Epithelial cell of prostate (primary cell): ENCODE data around the gene PPP1CC.
"Not testable (repeated sequence)": the region's sequence is repeated elsewhere in the genome, so short reads cannot be mapped to it uniquely, and the experiment has no call there.

Experiments used
- DNase-seq: peaks from one replicate; pipeline ENCODE4 v3.0.0-alpha.2; 2011; ENCODE audit warnings: low read depth, low spot score
- H3K27ac ChIP-seq: fragments of 450-650 bp; 2 replicates; pipeline ENCODE4 v1.5.1; 2017; ENCODE audit warnings: mild to moderate bottlenecking

Gene PPP1CC

DNA sequence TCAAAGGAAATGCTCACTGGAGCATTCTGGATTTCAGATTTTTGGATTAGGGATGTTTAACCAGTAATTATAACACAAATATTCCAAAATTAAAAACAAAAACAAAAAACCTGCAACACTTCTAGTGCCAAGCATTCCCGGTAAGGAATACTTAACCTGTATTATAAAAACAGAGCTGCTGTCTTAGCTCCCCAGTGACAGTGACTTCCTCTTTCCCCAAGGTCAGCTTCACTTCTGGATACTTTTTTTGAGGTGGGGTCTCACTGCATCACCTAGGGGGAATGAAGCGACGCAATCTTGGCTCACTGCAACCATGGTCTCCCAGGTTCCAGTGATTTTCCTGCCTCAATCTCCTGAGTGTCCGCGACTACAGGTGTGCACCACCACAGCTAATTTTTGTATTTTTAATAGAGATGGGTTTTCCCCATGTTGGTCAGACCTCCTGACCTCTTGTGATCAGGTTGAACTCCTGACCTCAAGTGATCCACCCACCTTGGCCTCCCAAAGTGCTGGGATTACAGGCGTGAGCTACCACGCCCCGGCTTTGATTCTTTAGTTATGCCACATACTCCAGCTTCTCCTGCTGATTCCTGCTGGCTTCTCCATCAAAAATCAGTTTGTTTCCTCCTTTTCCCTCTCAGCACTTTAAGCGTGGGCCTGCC, 15.9 kb downstream of the PPP1CC start:
- no peak for DNase-seq
- no peak overlapping the region for H3K27ac ChIP-seq

DNA sequence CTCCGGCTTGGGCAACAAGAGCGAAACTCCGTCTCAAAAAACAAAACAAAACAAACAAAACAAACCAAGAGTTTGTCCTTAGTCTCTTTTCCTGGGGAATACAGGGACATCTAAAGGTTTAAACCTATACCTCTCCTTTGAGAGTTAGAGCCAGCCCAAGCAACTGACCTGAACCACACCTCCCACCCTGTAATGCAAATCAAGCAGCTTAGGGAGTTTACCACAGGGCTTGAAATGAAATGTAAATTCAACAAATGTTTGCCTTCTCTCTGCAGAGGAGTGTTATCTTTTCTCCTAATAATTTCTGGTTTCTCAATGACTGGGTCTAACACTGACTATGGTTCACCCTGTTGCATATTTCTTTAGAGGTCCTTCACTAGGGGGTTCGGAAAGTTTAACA, 16.7 kb downstream of the PPP1CC start:
- no peak for DNase-seq
- H3K27ac ChIP-seq, result no peak overlapping the region

DNA sequence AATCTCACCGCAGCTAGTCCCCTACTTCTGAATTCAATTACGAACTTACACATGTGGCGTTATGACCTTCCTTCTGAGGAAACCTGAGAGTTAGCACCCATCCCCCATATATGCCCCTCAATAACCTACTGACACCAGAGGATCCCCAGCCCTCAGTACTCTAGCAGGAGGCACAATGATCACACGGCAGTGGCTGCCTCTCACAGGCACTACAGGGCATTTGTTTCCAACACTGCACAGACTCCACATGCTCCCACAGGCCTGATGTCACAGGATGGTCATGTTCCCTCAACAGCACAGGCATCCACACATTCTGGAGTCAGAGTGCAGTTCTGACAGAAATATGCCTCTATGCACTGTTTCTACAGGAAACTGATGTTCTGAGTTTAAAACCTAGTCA, 17.4 kb downstream of the PPP1CC start:
- DNase-seq, result no peak
- H3K27ac ChIP-seq, result no peak overlapping the region

DNA sequence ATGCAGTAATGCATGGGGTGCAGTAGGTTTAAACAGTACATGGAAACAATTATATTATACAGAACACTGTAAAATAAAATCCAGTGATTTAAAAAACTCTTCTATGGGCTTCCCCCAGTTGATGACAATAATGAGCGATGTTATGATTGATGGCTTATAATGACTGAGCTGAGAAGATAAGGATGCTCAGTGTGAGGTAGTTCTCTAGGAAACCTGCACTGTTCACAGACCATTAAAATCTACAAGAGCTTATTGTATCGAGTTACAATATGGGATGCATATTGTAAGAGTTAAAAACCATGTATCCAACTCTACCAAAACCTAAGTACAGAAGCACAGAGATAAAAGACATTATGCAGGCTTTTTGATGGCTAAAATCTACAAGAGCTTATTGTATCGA, 19.8 kb downstream of the PPP1CC start:
- H3K27ac ChIP-seq, DNase-seq: not testable (repeated sequence)

DNA sequence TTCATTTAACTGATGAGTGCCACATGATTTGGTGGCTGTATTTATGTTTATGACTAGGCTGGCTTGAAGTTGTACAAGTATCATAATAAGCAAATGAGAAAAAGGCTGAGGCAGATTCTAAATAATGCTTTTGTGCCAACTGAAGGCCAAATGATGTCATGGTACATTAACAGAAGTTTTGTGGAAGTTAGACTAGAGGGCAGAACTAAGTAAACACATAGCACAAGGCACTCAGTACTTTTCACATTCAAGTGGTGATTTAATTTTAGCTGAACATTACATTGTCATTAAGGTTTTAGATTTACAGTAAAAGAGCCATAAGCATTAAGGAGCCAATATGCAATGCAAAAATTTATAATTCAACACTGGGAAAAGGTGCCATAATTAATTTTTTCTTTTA, 21.1 kb downstream of the PPP1CC start:
- no peak for DNase-seq
- no peak overlapping the region for H3K27ac ChIP-seq

DNA sequence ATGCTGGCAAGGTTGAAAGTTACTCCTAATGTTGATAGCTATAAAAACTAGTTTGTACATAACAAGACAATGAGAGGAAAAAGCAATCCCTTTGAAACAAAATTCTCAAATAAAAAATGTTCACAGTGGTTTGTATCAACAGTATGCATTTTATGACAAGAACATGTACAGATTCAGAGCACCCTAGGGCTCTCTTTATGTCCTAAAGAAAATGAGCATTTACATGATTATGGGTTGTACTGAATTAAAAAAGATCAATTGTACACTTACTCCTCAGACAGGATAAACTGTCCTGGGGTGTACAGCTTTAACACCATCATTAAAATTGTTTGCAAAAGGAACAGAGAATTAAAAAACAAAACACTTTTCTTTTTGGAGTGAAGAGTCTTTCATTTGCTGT, 22.2 kb downstream of the PPP1CC start:
- H3K27ac ChIP-seq, result no peak overlapping the region
- DNase-seq, result no peak

DNA sequence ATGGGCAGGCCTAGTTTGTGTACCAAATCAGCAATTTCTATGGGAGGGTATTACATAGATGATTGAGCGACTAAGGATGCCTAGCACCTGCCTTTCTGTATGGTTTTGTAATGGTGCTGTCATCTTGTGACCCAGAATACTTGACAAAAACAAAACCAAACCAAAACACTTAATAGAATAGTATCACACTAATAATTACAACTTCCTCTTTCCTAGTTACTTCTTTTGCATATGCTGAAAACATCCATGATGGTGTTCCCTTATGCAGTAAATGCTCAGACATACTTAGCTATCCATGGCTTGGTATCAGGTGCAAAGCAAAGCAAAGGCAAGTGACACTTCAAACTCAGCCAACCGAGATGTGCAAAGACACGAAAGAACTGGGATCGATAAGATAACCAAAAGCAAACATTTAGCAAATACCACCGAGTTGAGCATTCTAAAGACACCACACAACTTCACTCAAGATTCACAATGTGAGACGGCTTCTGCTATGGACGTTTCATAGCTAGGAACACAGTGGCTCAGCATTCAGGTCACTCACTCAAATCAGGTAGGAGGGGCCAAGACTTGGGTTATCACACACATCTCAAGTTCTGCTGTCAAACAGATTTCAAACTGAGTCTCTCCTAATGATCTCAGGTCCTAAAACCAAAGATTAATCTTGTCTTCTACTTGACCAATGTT, 24.3 kb downstream of the PPP1CC start:
- DNase-seq, result no peak
- H3K27ac ChIP-seq, result no peak overlapping the region

DNA sequence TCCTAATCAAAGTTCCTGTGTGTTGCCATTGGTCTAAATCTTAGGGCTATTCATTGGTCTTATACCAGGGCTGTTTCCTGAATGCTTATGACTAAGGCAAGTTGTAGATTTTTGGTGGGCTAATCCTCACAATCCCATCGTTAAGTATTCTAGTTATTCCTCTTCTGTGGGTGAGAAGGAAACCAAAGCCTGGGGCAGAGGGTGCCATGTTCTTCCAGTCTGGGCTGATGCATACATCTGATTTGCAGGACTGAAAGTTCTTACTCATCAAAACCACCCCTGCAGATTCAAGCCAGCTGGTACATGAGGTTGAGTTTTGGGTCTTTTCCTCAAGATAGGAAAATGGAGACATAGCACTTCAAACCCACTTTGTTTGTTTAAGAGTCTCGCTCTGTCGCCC, 25.7 kb downstream of the PPP1CC start:
- H3K27ac ChIP-seq, result no peak overlapping the region
- DNase-seq, result no peak

DNA sequence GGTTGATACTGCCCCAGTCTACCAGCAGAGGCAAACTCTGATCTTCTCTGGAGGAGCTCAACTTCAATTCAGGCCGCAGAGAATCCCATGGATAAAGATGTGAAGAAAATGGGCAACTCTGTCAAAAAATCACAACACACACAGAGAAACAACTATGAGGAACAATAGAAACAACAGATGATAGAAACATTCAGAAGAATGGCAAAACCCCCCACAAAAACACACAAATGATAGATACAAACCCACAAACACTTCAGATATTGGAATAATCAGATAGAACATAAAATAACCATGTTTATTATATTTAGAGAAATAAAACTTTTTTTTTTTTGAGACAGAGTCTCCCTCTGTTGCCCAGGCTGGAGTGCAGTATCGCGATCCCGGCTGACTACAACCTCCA, 33.8 kb downstream of the PPP1CC start:
- no peak overlapping the region for H3K27ac ChIP-seq
- DNase-seq, result no peak

DNA sequence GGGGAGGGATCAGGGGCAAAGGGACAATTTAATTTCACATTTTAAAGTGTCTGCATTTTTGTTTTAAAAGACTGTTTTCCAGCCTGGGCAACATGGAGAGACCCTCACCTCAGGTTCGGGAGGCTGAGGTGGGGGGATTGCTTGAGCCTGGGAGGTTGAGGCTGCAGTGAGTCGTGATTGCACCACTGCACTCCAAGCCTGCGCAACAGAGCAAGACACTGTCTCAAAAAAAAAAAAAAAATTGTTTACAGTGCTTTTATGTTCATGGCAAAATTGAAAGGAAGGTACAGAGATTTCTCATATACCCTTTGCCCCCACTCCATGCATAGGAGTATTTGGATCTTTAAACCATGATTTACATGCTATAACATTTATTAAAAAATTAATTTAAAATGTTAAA, 37.4 kb downstream of the PPP1CC start:
- no peak for DNase-seq
- H3K27ac ChIP-seq, result no peak overlapping the region

DNA sequence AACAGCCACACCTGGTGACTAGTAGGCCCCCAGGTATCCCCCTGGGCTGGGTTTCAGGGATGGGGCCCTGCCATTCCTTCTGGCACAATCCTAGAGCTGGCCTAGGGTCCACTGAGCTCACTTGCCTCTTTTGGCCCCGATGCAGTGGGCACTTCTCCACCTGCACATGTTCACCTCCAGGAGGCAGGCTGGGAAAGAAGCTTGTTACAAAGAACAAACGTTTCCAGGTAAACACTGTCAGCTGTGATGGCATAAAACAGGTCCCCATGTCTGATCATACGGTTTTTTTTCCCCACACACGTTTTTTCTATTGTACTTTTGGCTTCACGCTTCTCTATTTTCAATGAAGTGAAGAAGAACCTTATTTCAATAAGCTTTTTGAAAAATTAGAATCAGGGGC, 37.9 kb downstream of the PPP1CC start:
- DNase-seq, result no peak
- H3K27ac ChIP-seq, result no peak overlapping the region

DNA sequence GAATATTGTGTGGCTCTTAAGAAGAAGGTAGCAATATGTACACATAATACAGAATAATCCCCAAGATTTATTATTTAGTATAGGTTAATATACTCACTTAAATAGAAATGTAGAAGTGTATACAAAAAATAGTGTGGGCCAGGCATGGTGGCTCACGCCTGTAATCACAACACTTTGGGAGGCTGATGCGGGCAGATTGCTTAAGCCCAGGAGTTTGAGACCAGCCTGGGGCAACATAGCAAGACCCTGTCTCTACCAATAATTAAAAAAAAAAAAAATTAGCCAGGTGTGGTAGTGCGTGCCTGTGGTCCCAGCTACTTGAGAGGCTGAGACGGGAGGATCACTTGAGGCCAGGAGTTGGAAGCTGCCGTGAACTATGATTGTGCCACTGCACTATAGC, 38.5 kb downstream of the PPP1CC start:
- no peak for DNase-seq
- no peak overlapping the region for H3K27ac ChIP-seq

DNA sequence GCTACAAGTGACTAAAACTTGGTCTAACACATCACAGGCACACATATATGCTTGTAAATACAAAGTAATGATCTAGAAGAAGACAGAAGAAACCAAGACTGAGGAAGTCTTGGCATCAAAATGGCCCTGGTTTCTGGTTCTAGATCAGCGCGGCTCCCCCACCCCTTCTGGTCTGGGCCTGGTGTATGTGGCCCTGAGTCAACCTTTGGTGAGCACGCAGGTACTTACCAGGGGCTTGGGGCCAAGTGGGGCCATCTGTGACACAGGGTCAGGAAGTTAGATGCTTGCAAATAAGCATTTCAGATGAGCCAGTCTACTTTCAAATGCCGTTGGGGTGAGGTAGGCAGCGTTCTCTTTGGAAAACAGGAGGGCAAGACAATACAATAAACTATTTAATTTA, 40.6 kb downstream of the PPP1CC start:
- no peak overlapping the region for H3K27ac ChIP-seq
- DNase-seq, result no peak

DNA sequence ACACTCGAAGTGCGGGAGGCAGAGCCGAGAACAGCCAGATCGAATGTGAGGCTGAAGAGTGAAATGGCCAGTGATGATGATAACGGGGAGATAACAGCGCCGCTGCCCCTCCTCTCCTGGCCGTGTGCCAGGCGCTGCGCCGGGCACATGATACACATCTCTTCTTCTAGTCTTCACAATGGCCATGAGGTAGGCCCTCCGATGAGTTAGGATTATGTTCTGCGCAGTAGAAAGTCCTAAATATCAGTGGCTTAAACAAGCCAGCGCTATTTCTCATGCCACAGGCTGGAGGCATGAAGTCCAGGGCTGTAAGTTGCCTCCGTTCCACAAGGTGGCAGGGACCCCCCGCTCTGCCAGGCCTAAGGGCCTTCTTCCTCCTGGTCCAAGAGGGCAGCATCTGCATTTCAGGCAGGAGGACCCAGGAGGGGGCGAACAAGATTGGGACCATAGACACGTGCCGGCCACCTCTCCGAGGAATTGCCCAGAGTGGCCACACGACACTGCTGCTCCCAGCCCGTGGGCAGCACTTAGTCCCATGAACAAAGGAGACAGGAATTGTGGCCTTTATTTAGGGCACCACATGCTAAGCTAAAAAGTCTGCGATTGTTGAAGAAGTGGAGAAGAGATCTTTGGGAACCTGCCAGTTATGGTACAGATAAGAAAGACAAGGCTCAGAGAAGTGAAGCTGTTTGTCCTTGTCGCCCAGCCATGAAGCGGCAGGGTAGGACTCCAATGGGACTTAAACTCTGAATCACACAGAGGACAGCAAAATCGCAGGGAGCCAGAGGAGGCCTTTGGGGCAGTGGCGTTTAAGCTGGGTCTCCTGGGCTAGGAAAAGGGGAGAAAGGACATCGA, 42.9 kb downstream of the PPP1CC start:
- no peak for DNase-seq
- no peak overlapping the region for H3K27ac ChIP-seq

DNA sequence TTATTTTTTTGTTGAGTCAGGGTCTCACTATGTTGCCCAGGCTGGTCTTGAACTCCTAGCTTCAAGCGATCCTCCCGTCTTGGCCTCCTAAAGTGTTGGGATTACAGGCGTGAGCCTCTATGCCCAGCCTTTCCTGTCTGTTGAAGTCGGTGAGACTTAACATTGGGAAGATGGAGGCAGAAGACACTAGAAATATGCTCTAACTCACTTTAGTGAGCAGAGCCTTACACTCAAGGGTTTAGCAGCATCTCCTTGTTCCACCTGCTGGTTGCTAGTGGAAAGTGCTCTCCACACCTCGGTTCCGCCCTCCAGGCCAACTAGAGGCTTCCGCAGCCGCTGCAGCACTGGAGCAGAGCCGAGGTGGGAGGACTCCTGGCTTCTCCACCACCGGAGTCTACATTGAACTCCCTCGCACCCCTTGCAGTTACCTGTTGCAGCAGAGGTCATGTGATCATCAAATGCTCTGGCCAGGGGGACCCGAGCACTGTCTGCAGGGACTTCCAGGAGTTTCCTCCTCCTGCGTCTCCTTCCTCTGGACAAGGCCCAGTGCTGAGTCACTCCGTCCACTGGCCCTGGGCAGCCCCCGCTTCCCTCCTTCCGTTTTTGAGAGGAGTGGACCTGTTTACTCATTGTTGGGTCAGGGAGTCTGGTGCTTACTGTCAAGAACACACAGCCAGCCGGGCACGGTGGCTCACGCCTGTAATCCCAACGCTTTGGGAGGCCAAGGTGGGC, 44.4 kb downstream of the PPP1CC start:
- DNase-seq, result peak; percentile 39
- H3K27ac ChIP-seq, result no peak overlapping the region

DNA sequence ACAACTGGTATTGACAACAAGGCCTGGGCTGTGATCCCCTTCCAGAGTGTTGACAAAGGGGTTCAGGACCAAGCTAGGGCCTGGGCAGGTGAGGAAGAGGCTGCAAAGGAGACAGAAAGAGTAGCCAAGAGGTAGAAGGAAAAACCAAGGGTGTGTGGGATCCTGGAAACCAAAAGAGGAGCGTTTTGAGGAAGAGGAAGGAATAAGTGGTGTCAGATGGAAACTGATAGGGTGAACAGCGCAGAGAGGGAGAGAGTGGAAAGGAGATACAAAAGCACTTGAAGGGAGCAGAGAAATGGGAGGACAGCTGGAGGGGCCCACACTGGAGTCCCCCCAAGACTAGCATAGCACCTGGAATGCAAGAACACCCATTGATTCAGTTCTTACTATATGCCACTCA, 45.5 kb downstream of the PPP1CC start:
- H3K27ac ChIP-seq, result no peak overlapping the region
- no peak for DNase-seq

DNA sequence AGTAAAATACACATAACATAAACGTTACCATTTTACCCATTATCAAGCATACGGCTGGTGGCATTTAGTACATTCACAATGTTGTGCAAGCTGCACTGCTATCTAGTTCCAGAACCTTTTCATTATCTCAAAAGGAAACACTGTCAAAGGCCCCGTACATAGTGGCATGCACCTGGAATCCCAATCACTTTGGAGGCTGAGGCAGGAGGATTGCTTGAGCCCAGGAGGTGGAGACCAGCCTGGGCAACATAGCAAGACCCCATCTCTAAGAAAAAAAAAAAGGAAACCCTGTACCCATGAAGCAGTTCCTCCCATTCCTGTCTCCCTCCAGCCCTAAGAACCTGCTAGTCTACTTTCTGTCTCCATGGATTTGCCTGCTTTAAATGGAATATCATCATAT, 46.4 kb downstream of the PPP1CC start:
- H3K27ac ChIP-seq, result no peak overlapping the region

DNA sequence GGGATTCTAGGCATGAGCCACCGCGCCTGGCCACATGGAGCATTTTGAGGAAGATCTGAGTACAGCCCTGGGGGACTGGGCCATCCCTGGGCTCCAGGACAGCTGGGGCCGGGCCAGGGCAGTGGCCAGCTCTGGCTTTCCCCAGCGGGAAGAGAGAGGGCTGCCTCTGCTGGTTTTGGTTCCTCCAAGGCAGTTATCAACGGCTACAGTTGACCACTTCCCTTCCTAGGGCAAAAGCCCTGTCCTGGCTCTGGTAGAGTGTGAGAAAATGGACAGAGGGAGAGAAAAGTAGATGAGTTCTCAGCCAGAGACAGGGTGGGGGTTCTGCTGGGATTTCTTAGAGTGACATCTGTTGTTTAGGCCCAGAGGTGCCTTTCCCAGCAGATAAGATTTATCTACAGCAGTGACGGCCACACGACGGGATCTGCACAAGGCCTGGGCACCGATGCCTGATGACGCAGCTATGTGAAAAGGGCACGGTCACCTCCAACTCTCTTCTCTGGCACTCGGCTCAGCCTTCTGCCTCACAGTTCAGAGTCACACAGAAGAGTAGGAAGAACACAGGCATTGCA, 48.3 kb downstream of the PPP1CC start:
- H3K27ac ChIP-seq, result no peak overlapping the region
- no peak for DNase-seq

More for the DNA sequence above, 46.4 kb downstream of the PPP1CC start:
- DNase-seq, result no peak

DNA sequence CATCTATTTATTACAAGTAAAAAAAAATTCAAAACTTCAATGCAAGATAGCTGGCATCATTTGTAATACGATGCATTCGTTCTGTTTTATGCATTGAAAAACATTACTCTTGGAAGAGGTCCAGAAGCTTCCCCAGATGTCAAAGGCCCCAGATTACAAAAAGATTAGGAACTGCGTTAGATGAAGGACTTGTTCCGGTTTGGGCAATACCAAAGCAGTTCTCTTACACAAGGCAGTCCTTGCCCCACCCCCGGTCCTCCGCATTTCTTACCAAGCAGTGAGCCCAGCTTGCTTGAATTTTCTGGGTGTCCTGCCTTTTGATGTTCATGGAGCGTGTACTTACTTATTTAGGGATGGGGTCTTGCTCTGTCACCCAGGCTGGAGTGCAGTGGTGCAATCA, 49.0 kb downstream of the PPP1CC start:
- H3K27ac ChIP-seq, result no peak overlapping the region
- DNase-seq, result no peak

DNA sequence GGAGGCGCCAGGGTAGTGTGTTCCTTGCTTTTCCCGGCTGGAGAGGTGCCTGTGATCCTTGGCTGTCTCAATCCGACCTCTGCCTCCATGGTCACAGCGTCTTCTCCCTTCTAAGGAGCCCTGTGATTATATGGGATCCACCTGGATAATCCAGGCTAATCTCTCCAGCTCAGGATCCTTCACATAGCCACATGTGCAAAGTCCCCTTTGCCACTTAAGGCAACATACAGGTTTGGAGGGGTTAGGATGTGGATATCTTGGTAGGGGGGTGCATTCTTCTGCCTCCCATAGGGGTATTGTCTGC, 52.6 kb downstream of the PPP1CC start:
- H3K27ac ChIP-seq, result no peak overlapping the region
- no peak for DNase-seq
